OCI-LY1 (cell line): ENCODE measurements around the gene WWOX.

Experiments
- H2AFZ ChIP-seq: fragments of 200-600 bp; sonication (generic), shearing (Covaris generic); 2 replicates; pipeline ENCODE4 v1.6.0; 2014; ENCODE audit warnings: antibody characterized with exemption, mild to moderate bottlenecking, low read length
- H3F3A ChIP-seq: fragments of 200-600 bp; sonication (generic), shearing (Covaris generic); 2 replicates; pipeline ENCODE4 v1.6.0; 2014; ENCODE audit warnings: mild to moderate bottlenecking, antibody characterized with exemption, low read length, moderate library complexity; ENCODE audit not compliant: insufficient read depth
- H3K27ac ChIP-seq: fragments of 200-600 bp; sonication (generic); 2 replicates; pipeline ENCODE4 v1.5.1; 2014; ENCODE audit warnings: low read length, mixed run types, mild to moderate bottlenecking, low read depth; ENCODE audit not compliant: poor library complexity, severe bottlenecking
- H3K27me3 ChIP-seq: fragments of 200-600 bp; sonication (generic); 2 replicates; pipeline ENCODE4 v1.6.0; 2014; ENCODE audit warnings: antibody characterized with exemption, mild to moderate bottlenecking, low read length, moderate library complexity; ENCODE audit not compliant: insufficient read depth
- H3K36me3 ChIP-seq: fragments of 200-600 bp; sonication (generic); 2 replicates; pipeline ENCODE4 v1.6.1; 2014; ENCODE audit warnings: mild to moderate bottlenecking, antibody characterized with exemption, low read length, moderate library complexity, mixed read lengths; ENCODE audit not compliant: insufficient read depth
- H3K4me1 ChIP-seq: fragments of 200-600 bp; sonication (generic); 2 replicates; pipeline ENCODE4 v1.5.1; 2014; ENCODE audit warnings: mild to moderate bottlenecking, low read length, moderate library complexity; ENCODE audit not compliant: insufficient read depth, severe bottlenecking
- H3K4me2 ChIP-seq: fragments of 200-600 bp; sonication (generic), shearing (Covaris generic); 2 replicates; pipeline ENCODE4 v1.6.1; 2014; ENCODE audit warnings: low read length
- H3K4me3 ChIP-seq: fragments of 200-600 bp; sonication (generic); 2 replicates; pipeline ENCODE4 v1.5.1; 2014; ENCODE audit warnings: low read length, low read depth, mild to moderate bottlenecking, mixed read lengths; ENCODE audit not compliant: poor library complexity, severe bottlenecking
- H3K79me2 ChIP-seq: fragments of 200-600 bp; shearing (Covaris generic); 2 replicates; pipeline ENCODE4 v1.6.1; 2016; ENCODE audit warnings: mixed run types, low read length, mixed read lengths; ENCODE audit not compliant: insufficient read depth
- H3K9ac ChIP-seq: fragments of 200-600 bp; sonication (generic), shearing (Covaris generic); 2 replicates; pipeline ENCODE4 v1.6.1; 2014; ENCODE audit warnings: mild to moderate bottlenecking, low read length, mixed read lengths
- H3K9me2 ChIP-seq: fragments of 200-600 bp; sonication (generic), shearing (Covaris generic); 2 replicates; pipeline ENCODE4 v1.6.1; 2014; ENCODE audit warnings: low read depth, mild to moderate bottlenecking, low read length, mixed read lengths
- H3K9me3 ChIP-seq: fragments of 200-600 bp; shearing (Covaris generic); 2 replicates; pipeline ENCODE4 v1.6.1; 2014; ENCODE audit warnings: low read length, mixed read lengths
- H4K20me1 ChIP-seq: fragments of 200-600 bp; sonication (generic), shearing (Covaris generic); 2 replicates; pipeline ENCODE4 v1.6.0; 2016; ENCODE audit warnings: mild to moderate bottlenecking, low read length; ENCODE audit not compliant: insufficient read depth
- CTCF ChIP-seq: fragments of 200-600 bp; sonication (generic), shearing (Covaris generic); IDR thresholded peaks from 2 replicates; pipeline ENCODE4 v1.5.1; 2017; ENCODE audit warnings: mild to moderate bottlenecking, antibody characterized with exemption, low read length, moderate library complexity, mixed read lengths
- EZH2 ChIP-seq: fragments of 200-600 bp; sonication (generic), shearing (Covaris generic); IDR thresholded peaks from 2 replicates; pipeline ENCODE4 v1.8.0; 2017; ENCODE audit warnings: borderline replicate concordance, mixed run types, mild to moderate bottlenecking, antibody characterized with exemption, low read length, moderate library complexity, mixed read lengths

Gene WWOX

GRCh38 chr16:78882751-78883150 lies 783.3 kb downstream of the WWOX start:
- no peaks in the 10 kb centered on the region for H3K9me2 ChIP-seq
- no peak overlapping the region for H3K27ac ChIP-seq
- no peaks in the 10 kb centered on the region for H3K79me2 ChIP-seq
- H3K4me1 ChIP-seq: no peaks in the 10 kb centered on the region
- H3K9ac ChIP-seq: no peak overlapping the region
- no peaks in the 10 kb centered on the region for H4K20me1 ChIP-seq
- H3K4me3 ChIP-seq: no peak overlapping the region
- no peak for TF ChIP-seq EZH2
- H3F3A ChIP-seq: no peaks in the 10 kb centered on the region
- no peak overlapping the region for H2AFZ ChIP-seq
- no peaks in the 10 kb centered on the region for H3K9me3 ChIP-seq
- H3K4me2 ChIP-seq: no peak overlapping the region
- H3K27me3 ChIP-seq: no peaks in the 10 kb centered on the region
- H3K36me3 ChIP-seq: no peaks in the 10 kb centered on the region

- H3F3A ChIP-seq: no peaks in the 10 kb centered on the region
- TF ChIP-seq CTCF: no peak
- TF ChIP-seq EZH2: no peak
- no peaks in the 10 kb centered on the region for H3K79me2 ChIP-seq
- no peaks in the 10 kb centered on the region for H3K9me3 ChIP-seq
- no peaks in the 10 kb centered on the region for H3K9me2 ChIP-seq
- no peak overlapping the region for H3K27ac ChIP-seq
- no peaks in the 10 kb centered on the region for H3K27me3 ChIP-seq
- H3K4me3 ChIP-seq: no peak overlapping the region
- no peak overlapping the region for H3K4me2 ChIP-seq
- H2AFZ ChIP-seq: no peak overlapping the region
- H4K20me1 ChIP-seq: no peaks in the 10 kb centered on the region
- no peaks in the 10 kb centered on the region for H3K36me3 ChIP-seq
- H3K9ac ChIP-seq: no peak overlapping the region
- H3K4me1 ChIP-seq: no peaks in the 10 kb centered on the region
These were observed 784.8 kb downstream of the WWOX start for GRCh38 chr16:78884204-78884603.

GRCh38 chr16:78889346-78889745 lies 789.9 kb downstream of the WWOX start:
- H3K79me2 ChIP-seq: no peaks in the 10 kb centered on the region
- TF ChIP-seq CTCF (no peak), EZH2 (no peak)
- H3K4me1 ChIP-seq: no peaks in the 10 kb centered on the region
- H3K9me3 ChIP-seq: no peaks in the 10 kb centered on the region
- H4K20me1 ChIP-seq: no peaks in the 10 kb centered on the region
- H3K9me2 ChIP-seq: no peaks in the 10 kb centered on the region
- H3K4me3 ChIP-seq: no peak overlapping the region
- no peaks in the 10 kb centered on the region for H3F3A ChIP-seq
- no peaks in the 10 kb centered on the region for H3K36me3 ChIP-seq
- no peak overlapping the region for H3K9ac ChIP-seq
- no peak overlapping the region for H2AFZ ChIP-seq
- no peak overlapping the region for H3K4me2 ChIP-seq
- no peaks in the 10 kb centered on the region for H3K27me3 ChIP-seq
- no peak overlapping the region for H3K27ac ChIP-seq

- H3K79me2 ChIP-seq: no peaks in the 10 kb centered on the region
- H3K4me1 ChIP-seq: no peaks in the 10 kb centered on the region
- no peak overlapping the region for H3K9ac ChIP-seq
- H3K27ac ChIP-seq: no peak overlapping the region
- H3K4me3 ChIP-seq: no peak overlapping the region
- H3K9me2 ChIP-seq: no peaks in the 10 kb centered on the region
- H3F3A ChIP-seq: no peaks in the 10 kb centered on the region
- no peaks in the 10 kb centered on the region for H4K20me1 ChIP-seq
- H3K36me3 ChIP-seq: no peaks in the 10 kb centered on the region
- H2AFZ ChIP-seq: no peak overlapping the region
- H3K4me2 ChIP-seq: no peak overlapping the region
- no peak for TF ChIP-seq EZH2
- no peak for TF ChIP-seq CTCF
- H3K9me3 ChIP-seq: no peaks in the 10 kb centered on the region
- H3K27me3 ChIP-seq: no peaks in the 10 kb centered on the region
These were observed 791.0 kb downstream of the WWOX start for GRCh38 chr16:78890373-78890895.
